H1 (cell line): ENCODE data around the gene CELSR1. TPM values are rescaled to one million over a fixed set of nuclear protein-coding genes. Genes with fewer than 3 reads are reported as not detected.

Experiments used
- CTCF ChIA-PET: fragments of 300-600 bp; sonication (Branson Sonifier 250); formaldehyde crosslinking; loops from one replicate; lab custom pipeline; 2021; ENCODE audit not compliant: partially characterized antibody; lab: Charles Lee
- POLR2A ChIA-PET: fragments of 300-600 bp; sonication (Branson Sonifier 250); formaldehyde crosslinking; loops from one replicate; lab custom pipeline; 2021; ENCODE audit warnings: inconsistent platforms; ENCODE audit not compliant: partially characterized antibody; lab: Charles Lee
- DNase-seq, 2 experiments: peaks; one replicate each; pipeline versions ENCODE4 v3.0.0 to v3.0.0-alpha.2; 2010 to 2022; ENCODE audit warnings: low spot score in 2 of 2, low read depth in 1 of 2, mixed read lengths in 1 of 2
- FAIRE-seq: peaks from 2 replicates; lab custom pipeline; 2011; peaks lifted over from hg19 to GRCh38; lab: Jason Lieb, UNC
- H2AFZ ChIP-seq: 2 replicates; pipeline ENCODE4 v1.8.1; 2012; ENCODE audit warnings: low read length, inconsistent platforms
- H2AK5ac ChIP-seq: 2 replicates; pipeline ENCODE4 v1.6.1; 2013; ENCODE audit warnings: low read depth, low read length
- H2BK120ac ChIP-seq: replicated peaks from 2 replicates; pipeline ENCODE3; 2013; ENCODE audit warnings: low read depth, low read length, inconsistent platforms
- H2BK12ac ChIP-seq: 2 replicates; pipeline ENCODE4 v1.6.1; 2013; ENCODE audit warnings: low read depth, low read length
- H2BK15ac ChIP-seq: 2 replicates; pipeline ENCODE4 v1.6.1; 2013; ENCODE audit warnings: low read length
- H2BK20ac ChIP-seq: 2 replicates; pipeline ENCODE4 v1.6.1; 2013; ENCODE audit warnings: low read length
- H2BK5ac ChIP-seq: 2 replicates; pipeline ENCODE4 v1.6.1; 2013; ENCODE audit warnings: low read depth, low read length
- H3K14ac ChIP-seq: 2 replicates; pipeline ENCODE4 v1.6.1; 2013; ENCODE audit warnings: inconsistent platforms; ENCODE audit not compliant: insufficient read length
- H3K18ac ChIP-seq: 2 replicates; pipeline ENCODE4 v1.6.1; 2013; ENCODE audit warnings: low read length; ENCODE audit errors: extremely low read depth
- H3K23ac ChIP-seq: 2 replicates; pipeline ENCODE4 v1.6.1; 2013; ENCODE audit warnings: inconsistent platforms; ENCODE audit not compliant: insufficient read length
- H3K23me2 ChIP-seq: 2 replicates; pipeline ENCODE4 v1.6.1; 2013; ENCODE audit warnings: low read depth, low read length
- H3K27ac ChIP-seq: 2 replicates; pipeline ENCODE4 v1.6.1; 2011; ENCODE audit warnings: low read depth, low read length, inconsistent platforms
- H3K27me3 ChIP-seq, 4 experiments: replicated peaks in 1 of 4; 1 replicate in 1 of 4; 2 replicates in 3 of 4; pipeline versions ENCODE4 v1.6.1 to v1.8.1; 2011 to 2013; ENCODE audit warnings: low read length in 3 of 4, mild to moderate bottlenecking in 3 of 4, inconsistent platforms in 2 of 4, mixed read lengths in 2 of 4, moderate library complexity in 1 of 4; ENCODE audit not compliant: control insufficient read depth in 3 of 4, insufficient read depth in 3 of 4; ENCODE audit errors: extremely low read depth in 1 of 4
- H3K36me3 ChIP-seq, 4 experiments: 2 replicates each; pipeline versions ENCODE4 v1.6.1 to v1.8.1; 2011 to 2013; ENCODE audit warnings: mild to moderate bottlenecking in 4 of 4, low read length in 3 of 4, moderate library complexity in 2 of 4, control low read depth in 1 of 4, inconsistent platforms in 1 of 4; ENCODE audit not compliant: insufficient read depth in 4 of 4, control insufficient read depth in 2 of 4
- H3K4ac ChIP-seq: replicated peaks from 2 replicates; pipeline ENCODE3; 2013; ENCODE audit warnings: low read length, low read depth, mixed read lengths, inconsistent platforms; ENCODE audit not compliant: insufficient read length
- H3K4me1 ChIP-seq, 4 experiments: replicated peaks in 1 of 4; 1 replicate in 1 of 4; 2 replicates in 3 of 4; pipeline versions ENCODE4 v1.6.1 to v1.8.1; 2011 to 2013; ENCODE audit warnings: low read length in 3 of 4, inconsistent platforms in 2 of 4, mixed read lengths in 1 of 4; ENCODE audit not compliant: insufficient read depth in 4 of 4, control insufficient read depth in 3 of 4
- H3K4me2 ChIP-seq, 2 experiments: 2 replicates each; pipeline versions ENCODE4 v1.6.1 to v1.8.1; 2011 to 2013; ENCODE audit warnings: low read depth in 2 of 2, low read length in 2 of 2, control low read depth in 1 of 2, inconsistent platforms in 1 of 2, mild to moderate bottlenecking in 1 of 2; ENCODE audit not compliant: insufficient read depth in 1 of 2
- H3K4me3 ChIP-seq, 4 experiments: fragments of 200-600, 300-600 bp in 1 of 4; sonication (generic), shearing (Covaris generic), sonication (Bioruptor Twin) in 1 of 4; 2 replicates each; pipeline versions ENCODE4 v1.5.1 to v1.8.1; 2011 to 2016; ENCODE audit warnings: low read length in 4 of 4, low read depth in 3 of 4, control low read depth in 2 of 4, inconsistent platforms in 2 of 4, mild to moderate bottlenecking in 2 of 4, mixed read lengths in 1 of 4, moderate library complexity in 1 of 4; ENCODE audit not compliant: insufficient read depth in 2 of 4; ENCODE audit errors: extremely low read depth in 1 of 4
- H3K56ac ChIP-seq: replicated peaks from 2 replicates; pipeline ENCODE3; 2013; ENCODE audit warnings: low read depth, mild to moderate bottlenecking, mixed read lengths, low read length, inconsistent platforms; ENCODE audit not compliant: insufficient read length
- H3K79me1 ChIP-seq: 2 replicates; pipeline ENCODE4 v1.6.1; 2013; ENCODE audit warnings: low read depth, low read length, control low read depth
- H3K79me2 ChIP-seq, 2 experiments: 2 replicates each; pipeline versions ENCODE4 v1.6.1 to v1.8.1; 2012 to 2013; ENCODE audit warnings: low read length in 2 of 2, mild to moderate bottlenecking in 2 of 2, inconsistent platforms in 1 of 2; ENCODE audit not compliant: insufficient read depth in 2 of 2, control insufficient read depth in 1 of 2
- H3K9ac ChIP-seq, 4 experiments: replicated peaks in 1 of 4; 1 replicate in 1 of 4; 2 replicates in 3 of 4; pipeline versions ENCODE4 v1.6.1 to v1.8.1; 2011 to 2013; ENCODE audit warnings: low read depth in 3 of 4, low read length in 3 of 4, control low read depth in 2 of 4, mild to moderate bottlenecking in 2 of 4, moderate library complexity in 2 of 4, inconsistent platforms in 1 of 4; ENCODE audit errors: extremely low read depth in 1 of 4
- H3K9me3 ChIP-seq, 2 experiments: 2 replicates each; pipeline versions ENCODE4 v1.6.1 to v1.8.1; 2012 to 2013; ENCODE audit warnings: mild to moderate bottlenecking in 2 of 2, moderate library complexity in 2 of 2, control low read depth in 1 of 2, inconsistent platforms in 1 of 2, low read depth in 1 of 2, low read length in 1 of 2, mixed read lengths in 1 of 2; ENCODE audit not compliant: insufficient read depth in 2 of 2
- H4K20me1 ChIP-seq, 2 experiments: replicated peaks in 1 of 2; 2 replicates each; pipeline versions ENCODE3 to v1.8.1; 2011 to 2013; ENCODE audit warnings: inconsistent platforms in 2 of 2, low read length in 2 of 2, mild to moderate bottlenecking in 1 of 2; ENCODE audit not compliant: insufficient read depth in 2 of 2, control insufficient read depth in 1 of 2
- H4K5ac ChIP-seq: 2 replicates; pipeline ENCODE4 v1.6.1; 2013; ENCODE audit warnings: low read length, low read depth, mixed read lengths, inconsistent platforms; ENCODE audit not compliant: insufficient read length
- H4K8ac ChIP-seq: 2 replicates; pipeline ENCODE4 v1.8.0; 2013; ENCODE audit warnings: mild to moderate bottlenecking, moderate library complexity, low read length, inconsistent platforms; ENCODE audit not compliant: insufficient read depth; ENCODE audit errors: extremely low read depth
- H4K91ac ChIP-seq: replicated peaks from 2 replicates; pipeline ENCODE3; 2013; ENCODE audit warnings: low read length, mixed read lengths, inconsistent platforms; ENCODE audit not compliant: insufficient read length
- ASH2L ChIP-seq: fragments of 200-600, 300-600 bp; sonication (generic); IDR thresholded peaks from one replicate; pipeline ENCODE4 v1.7.1; 2017; ENCODE audit warnings: low read length
- ATF2 ChIP-seq: IDR thresholded peaks from 2 replicates; pipeline ENCODE4 v1.6.1; 2012; ENCODE audit warnings: low read length, inconsistent platforms
- ATF3 ChIP-seq: IDR thresholded peaks from 2 replicates; pipeline ENCODE4 v1.6.1; 2011; ENCODE audit warnings: low read depth, mild to moderate bottlenecking, low read length; ENCODE audit not compliant: insufficient read depth
- BACH1 ChIP-seq: IDR thresholded peaks from 2 replicates; pipeline ENCODE4 v1.6.1; 2012; ENCODE audit warnings: low read length, improper control_type of control experiment
- CEBPB ChIP-seq: IDR thresholded peaks from 2 replicates; pipeline ENCODE4 v1.6.1; 2012; ENCODE audit warnings: low read depth, low read length
- MAX ChIP-seq: IDR thresholded peaks from 2 replicates; pipeline ENCODE4 v1.6.1; 2012; ENCODE audit warnings: inconsistent platforms
- SAP30 ChIP-seq: fragments of 300-600 bp; sonication (generic); IDR thresholded peaks from 2 replicates; pipeline ENCODE4 v1.7.1; 2012; ENCODE audit warnings: low read length, moderate library complexity, mild to moderate bottlenecking, inconsistent platforms; ENCODE audit not compliant: insufficient read depth, insufficient replicate concordance
- TEAD4 ChIP-seq: IDR thresholded peaks from 2 replicates; pipeline ENCODE4 v1.6.1; 2012; ENCODE audit warnings: low read depth, low read length, inconsistent platforms, mixed read lengths
- WGBS, 2 experiments: shearing (Covaris generic) in 1 of 2; methylation state at CpG; one replicate each; pipeline versions ENCODE4 v1.1.6 to v1.1.7; 2013 to 2015; ENCODE audit warnings: low lambda C conversion rate in 2 of 2, mixed read lengths in 2 of 2, inconsistent platforms in 1 of 2, low coverage in 1 of 2, missing lambda C conversion rate in 1 of 2; ENCODE audit not compliant: insufficient replicate concordance in 2 of 2, insufficient coverage in 1 of 2, insufficient read length in 1 of 2; ENCODE audit errors: extremely low coverage in 1 of 2, missing lambda C conversion rate in 1 of 2; 5-methylcytosine and 5-hydroxymethylcytosine counted together
- polyA plus RNA-seq, 7 experiments: library from polyadenylated mRNA; depleted of rRNA in 3 of 7; stranded (reverse) in 5 of 7; unstranded in 2 of 7; fragments of >200 nt in 5 of 7; fragments of 200-250 nt in 2 of 7; gene quantifications; 1 replicate in 5 of 7; 2 replicates in 1 of 7; 4 replicates in 1 of 7; pipeline versions ENCODE4 v1.2.1 to v1.2.3, GENCODE V29; 2011 to 2013; ENCODE audit warnings: missing spikeins in 2 of 7, mixed read lengths in 2 of 7
- total RNA-seq: library from RNA; stranded (reverse); fragmentation: NEBNext Ultra II Directional; extraction: Animal tissue kit (Norgen Biotek cat#: 25700); gene quantifications from 2 replicates; pipeline ENCODE4 v1.2.1, GENCODE V29; 2021

CELSR1 gene
- total and polyA plus RNA-seq, 2 of the 8 experiments (the other 6 are each of a cell fraction or from before 2014, with no cell fraction given): 9.0 to 12.4 TPM

GRCh38 chr22:46429325-46429853, 108.0 kb downstream of the CELSR1 start:
- FAIRE-seq: no peak
- H3K23ac ChIP-seq: no peak overlapping the region
- no peak overlapping the region for H4K8ac ChIP-seq
- no peak overlapping the region for H4K5ac ChIP-seq
- H3K79me2 ChIP-seq: no peaks in the 10 kb centered on the region
- H3K4ac ChIP-seq: no peak overlapping the region
- H3K23me2 ChIP-seq: no peaks in the 10 kb centered on the region
- H3K4me3 ChIP-seq: no peak overlapping the region
- H3K4me1 ChIP-seq: no peaks in the 10 kb centered on the region
- ChIA-PET POLR2A (no interaction called here), CTCF (interaction anchor here (1.2 kb wide), 1 partner anchor 62 kb away, joined by 3 read pairs; no protein-coding TSS in a partner anchor)
- H2BK120ac ChIP-seq: no peak overlapping the region
- H2BK12ac ChIP-seq: no peak overlapping the region
- H2BK5ac ChIP-seq: no peak overlapping the region
- H3K9me3 ChIP-seq: no peaks in the 10 kb centered on the region
- no peak overlapping the region for H3K9ac ChIP-seq
- H4K20me1 ChIP-seq: peaks cover 0 to 1% of the 10 kb centered on the region in 2 experiments
- 86% methylated on average over 13 of the region's 13 CpGs; no CpG with 5 or more reads in 1 of the 2 experiments for WGBS, 2 experiments
- no peak overlapping the region for H2BK20ac ChIP-seq
- no peak overlapping the region for H3K56ac ChIP-seq
- no peak overlapping the region for H2AFZ ChIP-seq
- no peak overlapping the region for H4K91ac ChIP-seq
- H3K79me1 ChIP-seq: no peaks in the 10 kb centered on the region
- H3K27me3 ChIP-seq: no peaks in the 10 kb centered on the region
- H3K18ac ChIP-seq: no peak overlapping the region; the same call in 1 of the 2 replicates
- H2BK15ac ChIP-seq: no peak overlapping the region
- no peak overlapping the region for H3K4me2 ChIP-seq
- no peak overlapping the region for H2AK5ac ChIP-seq
- H3K27ac ChIP-seq: no peak overlapping the region
- DNase-seq: no peak
- H3K14ac ChIP-seq: no peak overlapping the region
- no peaks in the 10 kb centered on the region for H3K36me3 ChIP-seq
- no peak for TF ChIP-seq ATF3
- no peak for TF ChIP-seq CEBPB
- no peak for TF ChIP-seq ASH2L
- TF ChIP-seq ATF2: no peak
- no peak for TF ChIP-seq TEAD4
- TF ChIP-seq BACH1: no peak
- no peak for TF ChIP-seq MAX
- no peak for TF ChIP-seq SAP30
